Lower lobe of right lung (tissue), 2 donors: ENCODE measurements around the gene LRIG3. TPM values are rescaled to one million over a fixed set of nuclear protein-coding genes. Genes with fewer than 3 reads are reported as not detected.

Experiments used
- ATAC-seq, 2 donors: fragments of 200-7000 bp; cut with Tn5 transposase; one replicate each; pipeline ENCODE4 v1.9.1; 2020 to 2022; ENCODE audit warnings: mild to moderate bottlenecking in 2 of 2, moderate library complexity in 2 of 2
- DNase-seq: peaks from one replicate; pipeline ENCODE4 v3.0.0-alpha.2; 2020
- H3K27ac ChIP-seq: fragments of 200-600 bp; one replicate; pipeline ENCODE4 v1.8.0; 2022
- H3K27me3 ChIP-seq: fragments of 200-600 bp; one replicate; pipeline ENCODE4 v1.8.0; 2022; ENCODE audit warnings: low read depth
- H3K36me3 ChIP-seq: fragments of 200-600 bp; one replicate; pipeline ENCODE4 v1.8.0; 2022; ENCODE audit warnings: mild to moderate bottlenecking
- H3K4me1 ChIP-seq: fragments of 200-600 bp; one replicate; pipeline ENCODE4 v1.8.0; 2022
- H3K4me3 ChIP-seq: fragments of 200-600 bp; one replicate; pipeline ENCODE4 v1.8.0; 2022; ENCODE audit warnings: mild to moderate bottlenecking
- H3K9me3 ChIP-seq: fragments of 200-600 bp; one replicate; pipeline ENCODE4 v1.8.0; 2022
- intact Hi-C: fragments of 100-400 bp; cut with DNase I; formaldehyde crosslinking; loops from one replicate; pipeline ENCODE4 v1.11.0; 2022
- total RNA-seq: library from RNA; stranded (reverse); fragmentation: NEBNext Ultra II Directional; extraction: Animal tissue kit (Norgen Biotek cat#: 25700); gene quantifications from one replicate; pipeline ENCODE4 v1.2.1, GENCODE V29; 2021
- TF ChIP-seq, protein P1 (sequence below): fragments of 200-600 bp; IDR thresholded peaks from one replicate; pipeline ENCODE4 v1.8.0; 2022; ENCODE audit warnings: antibody characterized with exemption, mild to moderate bottlenecking
- donor health status: DM: no; HTN: yes; CAD: no; lungs with severe emphysema.

The LRIG3 gene
- total RNA-seq, 1 donor from 2014 or later = 30.5 TPM

DNA sequence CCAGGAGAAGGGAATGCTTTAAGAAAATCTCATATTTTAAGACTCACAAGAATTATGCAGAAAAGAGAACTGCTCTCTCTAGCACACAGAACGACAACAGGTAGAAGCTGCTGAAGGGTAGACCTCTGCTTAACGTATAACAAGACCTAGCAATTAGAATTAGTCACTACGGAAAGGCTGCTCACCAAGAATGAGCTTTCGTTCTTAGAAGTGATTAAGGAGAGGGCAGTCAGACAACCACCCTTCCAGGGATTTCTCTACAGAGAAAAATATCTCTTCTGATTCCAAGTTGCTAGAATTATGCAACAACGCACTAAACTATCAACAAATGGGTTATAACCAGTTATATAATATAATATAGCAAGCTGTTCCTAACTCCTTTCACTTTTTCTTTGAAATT, 18.6 kb downstream of the LRIG3 start:
- ATAC-seq = no peak

GRCh38 chr12:58897969-58898368, 22.3 kb downstream of the LRIG3 start:
- no peaks in the 10 kb centered on the region for H3K9me3 ChIP-seq
- DNase-seq = no peak
- H3K27me3 ChIP-seq = no peaks in the 10 kb centered on the region
- intact Hi-C loops = no loop called here
- H3K27ac ChIP-seq = no peak overlapping the region
- H3K4me3 ChIP-seq = no peak overlapping the region
- ATAC-seq = no peak
- no peaks in the 10 kb centered on the region for H3K36me3 ChIP-seq
- TF ChIP-seq, protein P1, sequence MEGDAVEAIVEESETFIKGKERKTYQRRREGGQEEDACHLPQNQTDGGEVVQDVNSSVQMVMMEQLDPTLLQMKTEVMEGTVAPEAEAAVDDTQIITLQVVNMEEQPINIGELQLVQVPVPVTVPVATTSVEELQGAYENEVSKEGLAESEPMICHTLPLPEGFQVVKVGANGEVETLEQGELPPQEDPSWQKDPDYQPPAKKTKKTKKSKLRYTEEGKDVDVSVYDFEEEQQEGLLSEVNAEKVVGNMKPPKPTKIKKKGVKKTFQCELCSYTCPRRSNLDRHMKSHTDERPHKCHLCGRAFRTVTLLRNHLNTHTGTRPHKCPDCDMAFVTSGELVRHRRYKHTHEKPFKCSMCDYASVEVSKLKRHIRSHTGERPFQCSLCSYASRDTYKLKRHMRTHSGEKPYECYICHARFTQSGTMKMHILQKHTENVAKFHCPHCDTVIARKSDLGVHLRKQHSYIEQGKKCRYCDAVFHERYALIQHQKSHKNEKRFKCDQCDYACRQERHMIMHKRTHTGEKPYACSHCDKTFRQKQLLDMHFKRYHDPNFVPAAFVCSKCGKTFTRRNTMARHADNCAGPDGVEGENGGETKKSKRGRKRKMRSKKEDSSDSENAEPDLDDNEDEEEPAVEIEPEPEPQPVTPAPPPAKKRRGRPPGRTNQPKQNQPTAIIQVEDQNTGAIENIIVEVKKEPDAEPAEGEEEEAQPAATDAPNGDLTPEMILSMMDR = no peak
- H3K4me1 ChIP-seq = peaks cover 12% of the 10 kb centered on the region

More for the DNA sequence above, 18.6 kb downstream of the LRIG3 start:
- Histone ChIP-seq H3K4me1 (peaks cover under 1% of the 10 kb centered on the region), H3K9me3 (no peaks in the 10 kb centered on the region), H3K4me3 (no peak overlapping the region), H3K27ac (no peak overlapping the region), H3K27me3 (no peaks in the 10 kb centered on the region), H3K36me3 (peaks cover 9% of the 10 kb centered on the region)
- no peak for DNase-seq
- TF ChIP-seq, protein P1 = no peak
- intact Hi-C loops = no loop called here

DNA sequence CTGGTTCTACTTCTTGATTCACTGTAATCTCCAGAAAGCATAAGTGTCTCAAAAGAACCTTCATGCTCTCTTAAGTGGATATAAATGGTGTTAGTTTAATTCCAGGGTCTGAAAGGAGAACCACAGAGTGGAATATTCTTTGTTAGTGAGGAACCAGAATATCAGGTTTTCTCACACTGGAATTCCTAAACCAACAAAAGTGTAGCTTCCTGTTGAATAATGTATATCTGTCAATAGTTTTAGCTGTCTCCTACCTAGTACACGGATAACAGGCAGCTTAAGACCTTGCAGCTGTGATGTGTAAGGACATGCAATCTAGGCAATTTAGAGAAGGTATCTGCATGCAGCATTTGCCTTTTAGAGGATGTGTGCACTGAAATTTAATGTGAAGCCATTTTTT, 24.0 kb downstream of the LRIG3 start:
- H3K9me3 ChIP-seq = no peaks in the 10 kb centered on the region
- no peaks in the 10 kb centered on the region for H3K36me3 ChIP-seq
- no peaks in the 10 kb centered on the region for H3K27me3 ChIP-seq
- H3K4me1 ChIP-seq = peaks cover 20% of the 10 kb centered on the region
- TF ChIP-seq, protein P1 = no peak
- ATAC-seq (peak in 1 of 2 donors; percentile 17), DNase-seq (no peak)
- H3K27ac ChIP-seq = no peak overlapping the region
- H3K4me3 ChIP-seq = no peak overlapping the region
- intact Hi-C loops = no loop called here

- no peak overlapping the region for H3K27ac ChIP-seq
- intact Hi-C loops = no loop called here
- TF ChIP-seq, protein P1 = no peak
- DNase-seq (no peak), ATAC-seq (peak in 1 of 2 donors; percentile 13)
- no peaks in the 10 kb centered on the region for H3K9me3 ChIP-seq
- H3K36me3 ChIP-seq = peaks cover 4% of the 10 kb centered on the region
- no peaks in the 10 kb centered on the region for H3K27me3 ChIP-seq
- peaks cover 20% of the 10 kb centered on the region for H3K4me1 ChIP-seq
- H3K4me3 ChIP-seq = no peak overlapping the region
Measured at GRCh38 chr12:58895053-58895452, 25.3 kb downstream of the LRIG3 start.

DNA sequence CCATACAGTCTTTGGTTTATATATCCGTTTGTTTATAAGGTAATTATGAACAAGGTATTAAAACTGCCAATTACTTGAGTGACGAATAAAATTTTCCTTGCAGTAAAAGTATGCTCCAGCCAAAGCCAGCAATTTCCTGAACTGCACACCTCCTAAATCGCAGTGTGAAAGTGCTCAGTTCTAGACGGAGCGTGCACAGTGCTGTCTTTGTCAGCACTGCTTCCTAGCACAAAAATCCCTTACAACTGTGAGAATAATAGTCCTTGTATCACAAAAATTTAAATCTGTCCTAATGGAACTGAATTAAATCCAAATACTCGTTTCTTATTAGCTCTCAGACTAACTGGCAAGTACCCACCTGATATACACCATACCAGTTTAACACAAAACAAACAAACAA, 26.3 kb downstream of the LRIG3 start:
- Histone ChIP-seq H3K4me1 (peaks cover 20% of the 10 kb centered on the region), H3K27ac (no peak overlapping the region), H3K4me3 (no peak overlapping the region), H3K36me3 (peaks cover 14% of the 10 kb centered on the region), H3K9me3 (no peaks in the 10 kb centered on the region), H3K27me3 (no peaks in the 10 kb centered on the region)
- ATAC-seq (no peak), DNase-seq (no peak)
- TF ChIP-seq, protein P1 = no peak
- intact Hi-C loops = no loop called here

DNA sequence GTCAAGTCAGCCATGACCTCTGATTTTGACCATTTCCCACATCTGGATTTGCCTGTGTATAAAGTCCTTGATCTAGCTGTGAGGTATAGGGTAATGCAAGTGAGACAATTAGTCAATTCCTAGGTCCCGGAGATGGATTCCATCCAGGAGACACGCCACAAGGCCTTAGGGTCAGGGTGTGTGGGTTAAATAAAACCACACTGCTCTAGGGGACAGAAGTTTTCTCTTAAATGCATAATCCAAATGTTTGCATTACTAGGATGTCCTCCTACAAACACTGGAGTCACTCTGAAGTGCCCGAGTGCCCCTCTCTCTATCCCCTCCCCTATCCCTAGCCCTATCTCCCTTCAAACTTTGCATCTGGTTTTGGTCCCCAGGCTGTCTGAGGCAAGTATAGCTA, 26.8 kb downstream of the LRIG3 start:
- Histone ChIP-seq H3K36me3 (peaks cover 20% of the 10 kb centered on the region), H3K27ac (no peak overlapping the region), H3K4me1 (peaks cover 20% of the 10 kb centered on the region), H3K27me3 (no peaks in the 10 kb centered on the region), H3K9me3 (no peaks in the 10 kb centered on the region), H3K4me3 (no peak overlapping the region)
- TF ChIP-seq, protein P1 = no peak
- ATAC-seq (no peak), DNase-seq (no peak)
- intact Hi-C loops = no loop called here
